SU-DHL-6 (cell line): ENCODE measurements around the gene AGAP1.

Experiments
- CTCF ChIP-seq: fragments of 200-600 bp; sonication (generic); IDR thresholded peaks from one replicate; pipeline ENCODE4 v1.5.1; 2017; ENCODE audit warnings: antibody characterized with exemption, mild to moderate bottlenecking, low read length, moderate library complexity; ENCODE audit not compliant: insufficient read depth, poor library complexity, severe bottlenecking
- EZH2phosphoT487 ChIP-seq: fragments of 200-600 bp; sonication (generic), shearing (Covaris generic); conservative IDR thresholded peaks from 2 replicates; pipeline ENCODE4 v1.6.1; 2018; ENCODE audit warnings: mild to moderate bottlenecking, antibody characterized with exemption, low read length, moderate library complexity, mixed read lengths

- TF ChIP-seq CTCF (no peak), EZH2phosphoT487 (no peak)
Measured at GRCh38 chr2:235562065-235562747, 68.4 kb downstream of the AGAP1 start.
